Endothelial cell of umbilical vein (primary cell): Measurements from ENCODE around the gene CAV2. TPM values are rescaled to one million over a fixed set of nuclear protein-coding genes. Genes with fewer than 3 reads are reported as not detected.

Experiments
- BruUV-seq: library from RNA; stranded (reverse); fragments of 400-500 nt; replicated peaks from 2 replicates; lab custom pipeline; 2021; lab: Mats Ljungman, UMichigan
- CTCF ChIA-PET: fragments of 300-600, 350-600 bp; sonication (Branson Sonifier 250); formaldehyde crosslinking; loops from one replicate; lab custom pipeline; 2021; ENCODE audit warnings: antibody characterized with exemption, inconsistent platforms; lab: Charles Lee
- POLR2A ChIA-PET: fragments of 300-600, 350-600 bp; sonication (Branson Sonifier 250); formaldehyde crosslinking; loops from one replicate; lab custom pipeline; 2021; ENCODE audit warnings: antibody characterized with exemption, inconsistent platforms; lab: Charles Lee
- DNase-seq: peaks from one replicate; pipeline ENCODE4 v3.0.0-alpha.2; 2011; ENCODE audit warnings: low read depth, low spot score
- FAIRE-seq: peaks from 2 replicates; lab custom pipeline; 2011; peaks lifted over from hg19 to GRCh38; lab: Jason Lieb, UNC
- H2AFZ ChIP-seq: 2 replicates; pipeline ENCODE4 v1.6.0; 2012; ENCODE audit warnings: low read depth, low read length, control low read depth, inconsistent platforms
- H3K27ac ChIP-seq: 2 replicates; pipeline ENCODE4 v1.5.1; 2011; ENCODE audit warnings: low read depth, mild to moderate bottlenecking, control low read depth, low read length, moderate library complexity; ENCODE audit not compliant: insufficient read depth
- H3K27me3 ChIP-seq, 2 experiments: 2 replicates each; pipeline versions ENCODE4 v1.6.0 to v1.6.1; 2011; ENCODE audit warnings: low read length in 2 of 2, mixed read lengths in 1 of 2; ENCODE audit not compliant: control insufficient read depth in 2 of 2, insufficient read depth in 2 of 2
- H3K36me3 ChIP-seq, 2 experiments: 2 replicates in 1 of 2; 3 replicates in 1 of 2; pipeline ENCODE4 v1.5.1; 2011; ENCODE audit warnings: low read length in 2 of 2, mild to moderate bottlenecking in 1 of 2, moderate library complexity in 1 of 2; ENCODE audit not compliant: control insufficient read depth in 2 of 2, insufficient read depth in 2 of 2; ENCODE audit errors: extremely low read depth in 1 of 2
- H3K4me1 ChIP-seq: 3 replicates; pipeline ENCODE4 v1.5.1; 2011; ENCODE audit warnings: mild to moderate bottlenecking, low read length; ENCODE audit not compliant: control insufficient read depth, insufficient read depth; ENCODE audit errors: extremely low read depth
- H3K4me2 ChIP-seq: 2 replicates; pipeline ENCODE4 v1.6.1; 2011; ENCODE audit warnings: low read length, control low read depth, mixed read lengths; ENCODE audit not compliant: insufficient read depth
- H3K4me3 ChIP-seq, 3 experiments: fragments of 200-600 bp in 1 of 3; sonication (generic), shearing (Covaris generic) in 1 of 3; replicated peaks in 1 of 3; 2 replicates each; pipeline ENCODE4 v1.5.1; 2011 to 2016; ENCODE audit warnings: control low read depth in 3 of 3, low read length in 3 of 3, mild to moderate bottlenecking in 2 of 3, inconsistent platforms in 1 of 3, low read depth in 1 of 3, moderate library complexity in 1 of 3; ENCODE audit not compliant: insufficient read depth in 1 of 3
- H3K79me2 ChIP-seq: 2 replicates; pipeline ENCODE4 v1.6.0; 2012; ENCODE audit warnings: low read length, inconsistent platforms; ENCODE audit not compliant: control insufficient read depth, insufficient read depth
- H3K9ac ChIP-seq: replicated peaks from 2 replicates; pipeline ENCODE3; 2011; ENCODE audit warnings: low read length, control low read depth; ENCODE audit not compliant: insufficient read depth; ENCODE audit errors: extremely low read depth
- H3K9me1 ChIP-seq: replicated peaks from 3 replicates; pipeline ENCODE4 v1.6.0; 2011; ENCODE audit warnings: mild to moderate bottlenecking, low read length; ENCODE audit not compliant: control insufficient read depth, insufficient read depth; ENCODE audit errors: extremely low read depth
- H3K9me3 ChIP-seq: replicated peaks from 2 replicates; pipeline ENCODE4 v1.5.1; 2012; ENCODE audit warnings: low read length, inconsistent platforms; ENCODE audit not compliant: control insufficient read depth, insufficient read depth
- H4K20me1 ChIP-seq: replicated peaks from 2 replicates; pipeline ENCODE3; 2011; ENCODE audit warnings: mild to moderate bottlenecking, low read length; ENCODE audit not compliant: control insufficient read depth, insufficient read depth; ENCODE audit errors: extremely low read depth
- JUN ChIP-seq: IDR thresholded peaks from 2 replicates; pipeline ENCODE4 v1.6.1; 2011; ENCODE audit warnings: borderline replicate concordance, low read depth; ENCODE audit not compliant: insufficient read length, insufficient read depth
- MAX ChIP-seq: IDR thresholded peaks from 2 replicates; pipeline ENCODE4 v1.6.1; 2011; ENCODE audit not compliant: insufficient read depth, insufficient read length
- MYC ChIP-seq: IDR thresholded peaks from one replicate; pipeline ENCODE4 v1.6.1; 2011; ENCODE audit warnings: mild to moderate bottlenecking, low read depth, low read length
- POLR2A ChIP-seq: IDR thresholded peaks from 2 replicates; pipeline ENCODE4 v1.6.1; 2012; ENCODE audit warnings: low read depth, mild to moderate bottlenecking, control low read depth, low read length
- POLR2AphosphoS5 ChIP-seq: IDR thresholded peaks from 2 replicates; pipeline ENCODE4 v1.6.1; 2012; ENCODE audit warnings: low read depth, mild to moderate bottlenecking, control low read depth, low read length, moderate library complexity; ENCODE audit not compliant: insufficient read depth
- dilution Hi-C: fragments of 300-500 bp; cut with MboI; formaldehyde crosslinking; loops from one replicate; pipeline ENCODE4 v1.15.0; 2019; ENCODE audit warnings: low sequenced_read_pairs; ENCODE audit not compliant: extremely low pct_ligation_motif_present
- intact Hi-C: fragments of 100-400 bp; cut with micrococcal nuclease; formaldehyde crosslinking; loops from one replicate; pipeline ENCODE4 v1.10.0; 2022
- polyA plus RNA-seq, 4 experiments: library from polyadenylated mRNA; depleted of rRNA in 3 of 4; stranded (reverse) in 3 of 4; unstranded in 1 of 4; fragments of >200 nt; gene quantifications; 2 replicates each; pipeline versions ENCODE4 v1.2.1 to v1.2.3, GENCODE V29; 2011 to 2012; ENCODE audit warnings: missing spikeins in 1 of 4
- total RNA-seq: library from RNA; stranded (reverse); gene quantifications from 2 replicates; pipeline ENCODE4 v1.2.3, GENCODE V29; 2021

Gene CAV2
- total and polyA plus RNA-seq, 2 donors (not counting 3 experiments of a cell fraction or from before 2014, with no cell fraction given), result 179 to 327 TPM

- Histone ChIP-seq H2AFZ (no peak overlapping the region), H3K4me2 (no peak overlapping the region), H4K20me1 (peaks cover 9% of the 10 kb centered on the region), H3K79me2 (peaks cover 95% of the 10 kb centered on the region), H3K4me3 (no peak overlapping the region), H3K9me3 (no peaks in the 10 kb centered on the region), H3K27me3 (no peaks in the 10 kb centered on the region), H3K36me3 (peaks cover 36 to 57% of the 10 kb centered on the region in 2 experiments), H3K27ac (peak overlapping the region; percentile 3), H3K9ac (no peak overlapping the region), H3K9me1 (no peaks in the 10 kb centered on the region), H3K4me1 (peaks cover 18% of the 10 kb centered on the region)
- dilution Hi-C loops, result no loop called here
- DNase-seq (no peak), FAIRE-seq (no peak)
- POLR2A ChIA-PET, result no interaction called here
- TF ChIP-seq POLR2AphosphoS5, result no peak
- no peak for TF ChIP-seq MAX
- TF ChIP-seq POLR2A, result peak; percentile 39
- TF ChIP-seq MYC, result no peak
- TF ChIP-seq JUN, result no peak
- BruUV-seq, result no TSS peak
- intact Hi-C loops, result loop anchor here (2.0 kb wide), 2 partner anchors 14 kb away; no protein-coding TSS in a partner anchor
- CTCF ChIA-PET, result interaction anchor here (1.3 to 3.2 kb wide), 3 partner anchors 38 to 364 kb away, joined by 3 to 13 read pairs (median 5); no protein-coding TSS in a partner anchor
Observed at GRCh38 chr7:116544487-116544886, 44.9 kb downstream of the CAV2 start.

GRCh38 chr7:116545411-116545993 lies 46.0 kb downstream of the CAV2 start:
- intact Hi-C loops (loop anchor here (2.0 kb wide), 2 partner anchors 13 to 15 kb away; no protein-coding TSS in a partner anchor), dilution Hi-C loops (no loop called here)
- Histone ChIP-seq H3K79me2 (peaks cover 95% of the 10 kb centered on the region), H2AFZ (no peak overlapping the region), H3K9ac (no peak overlapping the region), H3K4me3 (no peak overlapping the region), H3K36me3 (peaks cover 35 to 58% of the 10 kb centered on the region in 2 experiments), H3K9me3 (no peaks in the 10 kb centered on the region), H3K27me3 (no peaks in the 10 kb centered on the region), H3K4me1 (peaks cover 18% of the 10 kb centered on the region), H3K4me2 (no peak overlapping the region), H3K9me1 (no peaks in the 10 kb centered on the region), H3K27ac (no peak overlapping the region), H4K20me1 (peaks cover 9% of the 10 kb centered on the region)
- TF ChIP-seq POLR2A (no peak), POLR2AphosphoS5 (peak; percentile 41)
- FAIRE-seq (no peak), DNase-seq (no peak)
- ChIA-PET POLR2A (no interaction called here), CTCF (interaction anchor here (0.6 to 1.5 kb wide), 3 partner anchors 31 to 46 kb away, joined by 3 to 4 read pairs (median 3); no protein-coding TSS in a partner anchor)
- BruUV-seq, result no TSS peak
